Spinal cord (tissue), 10 donors: ENCODE data around the gene STAT5B. TPM values are rescaled to one million over a fixed set of nuclear protein-coding genes. Genes with fewer than 3 reads are reported as not detected.
"Not testable (repeated sequence)": the region's sequence is repeated elsewhere in the genome, so short reads cannot be mapped to it uniquely, and the experiment has no call there.

Experiments used
- DNase-seq, 6 donors: peaks; one replicate each; pipeline versions ENCODE4 v3.0.0 to v3.0.0-alpha.2; 2013 to 2015; ENCODE audit warnings: low spot score in 6 of 6, low read depth in 4 of 6
- H3K27ac ChIP-seq: one replicate; pipeline ENCODE4 v1.5.1; 2013; ENCODE audit warnings: low read depth, low read length, control low read depth
- H3K27me3 ChIP-seq: one replicate; pipeline ENCODE4 v1.6.1; 2013; ENCODE audit warnings: low read length; ENCODE audit not compliant: control insufficient read depth, insufficient read depth
- H3K36me3 ChIP-seq: one replicate; pipeline ENCODE4 v1.6.1; 2013; ENCODE audit warnings: low read length; ENCODE audit not compliant: control insufficient read depth, insufficient read depth
- H3K4me1 ChIP-seq: one replicate; pipeline ENCODE4 v1.6.1; 2013; ENCODE audit warnings: low read length; ENCODE audit not compliant: control insufficient read depth, insufficient read depth
- H3K4me3 ChIP-seq: one replicate; pipeline ENCODE4 v1.5.1; 2013; ENCODE audit warnings: low read depth, low read length, control low read depth
- H3K9me3 ChIP-seq: one replicate; pipeline ENCODE4 v1.6.1; 2013; ENCODE audit warnings: low read length; ENCODE audit not compliant: control insufficient read depth, insufficient read depth
- WGBS: methylation state at CpG from one replicate; pipeline ENCODE4 v1.1.5; 2013; ENCODE audit warnings: missing lambda C conversion rate; ENCODE audit not compliant: insufficient coverage; 5-methylcytosine and 5-hydroxymethylcytosine counted together
- polyA plus RNA-seq, 2 donors: library from polyadenylated mRNA; unstranded; fragments of 120-200 nt; gene quantifications; one replicate each; pipeline ENCODE4 v1.2.1, GENCODE V29; 2013; ENCODE audit not compliant: insufficient read length in 2 of 2
- total RNA-seq, 2 donors: library from RNA; depleted of rRNA in 1 of 2; stranded (reverse); fragments of 120-200 nt in 1 of 2; fragments of >200 nt in 1 of 2; gene quantifications; one replicate each; pipeline versions ENCODE4 v1.2.3 to v1.2.4, GENCODE V29; 2013 to 2014
- donor health status: healthy.

STAT5B gene
- total and polyA plus RNA-seq, 4 donors = 27.2 to 44.1 (median 32.0) TPM

GRCh38 chr17:42297775-42298174 is 21.6 kb upstream of the STAT5B start:
- H3K27ac ChIP-seq, H3K4me3 ChIP-seq, H3K4me1 ChIP-seq, H3K36me3 ChIP-seq, DNase-seq, H3K27me3 ChIP-seq, H3K9me3 ChIP-seq: not testable (repeated sequence)
- WGBS = no CpG with 5 or more reads among the region's 10 CpGs

- H3K4me3 ChIP-seq = no peak overlapping the region
- peaks cover 3% of the 10 kb centered on the region for H3K36me3 ChIP-seq
- H3K27me3 ChIP-seq = no peaks in the 10 kb centered on the region
- H3K4me1 ChIP-seq = no peaks in the 10 kb centered on the region
- WGBS = 100% methylated on average over 1 of the region's 3 CpGs
- no peak overlapping the region for H3K27ac ChIP-seq
- H3K9me3 ChIP-seq = no peaks in the 10 kb centered on the region
- DNase-seq = no peak
Measured at GRCh38 chr17:42296012-42296411, 19.8 kb upstream of the STAT5B start.

DNA sequence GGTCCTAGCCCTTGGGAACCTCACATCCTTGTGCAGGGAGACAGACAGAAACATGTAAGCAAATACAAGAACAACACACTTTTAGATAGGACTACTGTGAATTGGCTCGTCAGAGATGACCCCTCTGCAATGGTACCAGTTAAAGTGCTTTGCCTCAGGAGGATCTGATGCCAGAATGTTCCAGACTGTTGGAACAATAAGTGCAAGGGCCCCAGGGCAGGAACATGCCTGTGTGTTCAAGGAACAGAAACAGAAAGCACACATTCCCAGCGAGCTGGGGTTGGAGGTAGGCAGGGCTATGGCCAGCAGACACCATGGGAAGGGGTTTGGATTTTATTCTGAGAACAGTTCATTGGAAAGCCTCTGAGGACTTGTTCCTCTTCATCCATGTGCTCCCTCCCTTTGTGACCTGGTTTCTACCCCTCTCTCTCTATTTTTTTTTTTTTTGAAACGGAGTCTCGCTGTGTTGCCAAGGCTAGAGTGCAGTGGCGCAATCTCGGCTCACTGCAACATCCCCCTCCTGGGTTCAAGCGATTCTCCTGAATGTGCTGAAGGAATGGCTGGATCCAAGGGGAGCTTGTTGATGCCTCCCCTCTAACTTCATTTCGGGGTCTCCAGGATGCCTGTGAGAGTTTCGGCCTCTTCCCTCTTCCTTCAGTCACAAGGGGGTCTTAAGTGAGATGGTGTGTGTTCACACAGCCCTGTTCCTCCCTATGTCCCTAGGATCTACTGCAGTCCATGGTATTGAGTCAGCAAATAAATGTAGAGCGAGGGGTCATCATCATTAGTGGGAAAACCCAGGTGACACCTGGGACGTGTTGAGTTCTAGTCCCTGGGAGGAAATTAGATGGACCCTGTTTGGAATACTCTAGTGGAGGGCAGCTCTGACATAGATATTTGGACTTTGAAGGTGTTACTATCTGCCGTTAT is 18.5 kb upstream of the STAT5B start:
- no peak overlapping the region for H3K4me3 ChIP-seq
- DNase-seq = no peak
- H3K4me1 ChIP-seq = no peaks in the 10 kb centered on the region
- no peaks in the 10 kb centered on the region for H3K9me3 ChIP-seq
- H3K36me3 ChIP-seq = peaks cover 3% of the 10 kb centered on the region
- WGBS = 78% methylated on average over 6 of the region's 12 CpGs
- H3K27me3 ChIP-seq = no peaks in the 10 kb centered on the region
- H3K27ac ChIP-seq = no peak overlapping the region

DNA sequence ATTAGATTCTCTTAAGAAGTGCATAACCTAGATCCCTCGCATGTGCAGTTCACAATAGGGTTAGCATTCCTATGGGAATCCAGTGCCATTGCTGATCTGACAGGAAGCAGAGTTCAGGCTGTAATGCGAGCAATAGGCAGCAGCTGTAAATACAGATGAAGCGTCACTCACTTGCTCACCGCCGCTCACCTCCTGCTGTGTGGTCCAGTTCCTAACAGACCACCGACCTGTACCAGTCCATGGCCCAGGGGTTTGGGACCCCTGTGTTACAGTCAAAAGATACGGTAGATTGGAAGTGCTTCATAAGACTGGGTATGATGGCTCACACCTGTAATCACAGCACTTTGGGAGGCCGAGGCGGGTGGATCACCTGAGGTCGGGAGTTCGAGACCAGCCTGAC is 14.9 kb upstream of the STAT5B start:
- no peak for DNase-seq
- Histone ChIP-seq H3K36me3 (no peaks in the 10 kb centered on the region), H3K4me1 (peaks cover 28% of the 10 kb centered on the region), H3K9me3 (no peaks in the 10 kb centered on the region), H3K27ac (no peak overlapping the region), H3K4me3 (no peak overlapping the region), H3K27me3 (peaks cover 26% of the 10 kb centered on the region)
- 76% methylated on average over 7 of the region's 11 CpGs for WGBS

GRCh38 chr17:42290577-42290976 is 14.4 kb upstream of the STAT5B start:
- 93% methylated on average over 3 of the region's 5 CpGs for WGBS
- H3K4me3 ChIP-seq = no peak overlapping the region
- H3K36me3 ChIP-seq = no peaks in the 10 kb centered on the region
- H3K27me3 ChIP-seq = peaks cover 26% of the 10 kb centered on the region
- H3K9me3 ChIP-seq = no peaks in the 10 kb centered on the region
- no peak overlapping the region for H3K27ac ChIP-seq
- peaks cover 28% of the 10 kb centered on the region for H3K4me1 ChIP-seq
- DNase-seq = no peak

DNA sequence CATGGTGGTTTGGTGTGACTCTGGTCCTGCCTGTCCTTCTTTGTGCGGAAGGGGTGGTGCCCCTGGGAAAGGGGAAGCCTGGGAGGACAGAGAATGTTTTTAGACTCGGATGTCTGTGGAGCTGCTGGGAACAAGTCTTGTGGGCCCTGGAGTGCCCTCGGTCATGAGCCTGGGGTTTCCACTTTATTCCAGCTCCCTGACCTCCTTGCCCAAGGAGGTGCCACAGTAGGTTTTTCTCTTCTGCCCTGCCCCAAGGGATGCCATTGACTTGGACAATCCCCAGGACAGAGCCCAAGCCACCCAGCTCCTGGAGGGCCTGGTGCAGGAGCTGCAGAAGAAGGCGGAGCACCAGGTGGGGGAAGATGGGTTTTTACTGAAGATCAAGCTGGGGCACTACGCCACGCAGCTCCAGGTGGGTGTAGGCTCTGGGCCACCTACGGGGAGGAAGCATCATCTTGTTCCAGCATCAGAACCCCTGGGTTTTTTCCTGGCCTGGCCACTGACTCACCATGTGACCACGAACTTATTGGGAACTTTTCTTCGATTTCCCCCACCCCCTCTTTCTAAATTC is 13.5 kb upstream of the STAT5B start:
- no peaks in the 10 kb centered on the region for H3K36me3 ChIP-seq
- 91% methylated on average over 5 of the region's 9 CpGs for WGBS
- no peak for DNase-seq
- no peak overlapping the region for H3K27ac ChIP-seq
- peaks cover 26% of the 10 kb centered on the region for H3K27me3 ChIP-seq
- no peak overlapping the region for H3K4me3 ChIP-seq
- no peaks in the 10 kb centered on the region for H3K9me3 ChIP-seq
- H3K4me1 ChIP-seq = peaks cover 28% of the 10 kb centered on the region

GRCh38 chr17:42288803-42289610 is 12.8 kb upstream of the STAT5B start:
- DNase-seq = no peak
- 33% methylated on average over 32 of the region's 44 CpGs for WGBS
- Histone ChIP-seq H3K9me3 (no peaks in the 10 kb centered on the region), H3K27ac (no peak overlapping the region), H3K27me3 (peaks cover 26% of the 10 kb centered on the region), H3K4me1 (peaks cover 28% of the 10 kb centered on the region), H3K36me3 (no peaks in the 10 kb centered on the region), H3K4me3 (peak overlapping the region; percentile 2)

DNA sequence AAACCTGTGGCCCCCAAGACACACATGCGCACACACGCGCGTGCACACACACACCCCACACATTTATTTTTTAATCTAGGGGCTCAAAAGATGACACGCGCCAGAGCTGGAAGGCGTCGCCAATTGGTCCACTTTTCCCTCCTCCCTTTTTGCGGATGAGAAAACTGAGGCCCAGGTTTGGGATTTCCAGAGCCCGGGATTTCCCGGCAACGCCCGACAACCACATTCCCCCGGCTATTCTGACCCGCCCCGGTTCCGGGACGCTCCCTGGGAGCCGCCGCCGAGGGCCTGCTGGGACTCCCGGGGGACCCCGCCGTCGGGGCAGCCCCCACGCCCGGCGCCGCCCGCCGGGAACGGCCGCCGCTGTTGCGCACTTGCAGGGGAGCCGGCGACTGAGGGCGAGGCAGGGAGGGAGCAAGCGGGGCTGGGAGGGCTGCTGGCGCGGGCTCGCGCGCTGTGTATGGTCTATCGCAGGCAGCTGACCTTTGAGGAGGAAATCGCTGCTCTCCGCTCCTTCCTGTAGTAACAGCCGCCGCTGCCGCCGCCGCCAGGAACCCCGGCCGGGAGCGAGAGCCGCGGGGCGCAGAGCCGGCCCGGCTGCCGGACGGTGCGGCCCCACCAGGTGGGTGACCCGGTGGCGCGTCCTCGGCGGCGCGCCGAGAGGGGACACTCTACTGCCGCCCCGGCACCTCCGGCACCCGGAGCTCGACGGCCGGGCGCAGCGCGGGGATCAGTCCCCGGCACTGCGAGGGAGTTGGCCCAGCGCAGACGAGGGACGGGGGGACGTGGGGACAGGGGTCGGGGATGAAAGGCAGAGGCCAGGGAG is 12.0 kb upstream of the STAT5B start, which contains the start of gene STAT5A:
STAT5A (plus strand) TSS at position 522 of the 826 bp plus-strand sequence. CDS start 914 bp downstream, outside the sequence.
- Histone ChIP-seq H3K27me3 (peaks cover 26% of the 10 kb centered on the region), H3K4me3 (peak within 1 kb of the TSS; percentile 33), H3K36me3 (no peaks in the 10 kb centered on the region), H3K9me3 (no peaks in the 10 kb centered on the region), H3K27ac (peak within 1 kb of the TSS; percentile 73), H3K4me1 (peaks cover 30% of the 10 kb centered on the region)
- WGBS = 6% methylated on average over 88 of the region's 88 CpGs
- peak in 3 of 6 donors; percentile 23 to 72 (median 70) for DNase-seq
